ENCODE data around the gene MCTP2.

The MCTP2 gene

DNA sequence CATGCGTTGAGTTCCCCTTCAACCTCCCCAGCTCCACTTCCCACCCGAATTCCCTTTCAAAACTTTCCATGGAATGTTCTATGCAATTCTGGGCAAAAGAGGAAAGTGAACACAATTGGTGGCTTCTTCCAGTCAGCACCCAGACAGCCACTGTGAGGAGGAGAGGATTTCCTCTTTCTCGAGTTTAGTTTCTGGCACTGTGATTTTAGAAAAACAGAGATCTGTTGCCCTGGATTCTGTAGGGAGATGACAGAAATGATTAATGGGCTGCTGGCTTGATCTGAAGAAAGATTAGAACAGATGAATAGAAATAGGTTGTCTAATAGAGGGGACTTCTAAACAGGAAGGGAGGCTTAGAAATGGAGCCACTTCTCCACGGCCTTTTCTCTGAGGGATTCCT lies 172.0 kb downstream of the MCTP2 start:
- no peak for DNase-seq

GRCh38 chr15:94404733-94405283 lies 173.4 kb downstream of the MCTP2 start:
- no peak for DNase-seq

DNA sequence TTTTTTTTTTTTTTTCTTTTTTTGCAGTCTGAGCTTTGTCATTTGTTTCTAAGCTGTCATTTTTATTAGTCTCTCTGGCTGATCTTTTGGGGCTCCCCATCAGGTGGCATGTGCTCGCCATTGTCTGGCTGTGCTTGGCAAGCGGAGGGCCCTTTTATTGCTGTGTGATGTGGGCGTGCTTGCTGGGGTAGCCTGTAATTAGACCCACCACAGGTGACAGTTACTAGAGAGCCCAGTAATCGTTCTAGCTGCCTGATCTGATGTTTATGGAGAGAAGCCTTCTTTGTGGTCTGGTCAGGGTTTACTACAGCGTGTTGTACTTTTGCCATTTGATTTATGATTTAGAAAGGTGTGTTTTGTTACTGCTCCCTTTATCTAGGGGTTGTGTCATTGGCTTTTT lies 179.9 kb downstream of the MCTP2 start:
- no peak for DNase-seq

- no peak for DNase-seq
Measured at GRCh38 chr15:94411846-94412245, 180.5 kb downstream of the MCTP2 start.

GRCh38 chr15:94412979-94413746 lies 181.8 kb downstream of the MCTP2 start:
- no peak for DNase-seq

GRCh38 chr15:94414916-94415315 lies 183.6 kb downstream of the MCTP2 start:
- no peak for DNase-seq

DNA sequence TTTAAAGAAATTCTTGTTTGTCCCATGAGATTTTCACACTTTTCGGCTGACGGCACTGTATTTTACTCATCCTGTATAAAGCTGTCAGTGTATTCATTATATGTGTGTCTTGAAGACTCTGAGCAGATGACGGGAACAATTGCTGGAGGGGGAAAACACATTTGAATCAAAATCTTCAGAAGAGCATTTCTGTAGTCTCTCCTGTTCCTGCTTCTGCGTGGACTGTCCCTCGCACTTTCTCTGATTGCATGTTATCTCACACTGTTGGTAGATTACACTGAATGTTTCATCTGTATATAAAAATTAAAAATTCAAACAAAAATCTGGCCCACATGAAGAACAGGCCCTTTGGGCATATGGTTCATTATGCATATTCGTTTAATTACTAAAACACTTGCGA lies 184.9 kb downstream of the MCTP2 start:
- DNase-seq: no peak

GRCh38 chr15:94416820-94417219 lies 185.5 kb downstream of the MCTP2 start:
- DNase-seq: no peak

- DNase-seq: no peak
Measured at GRCh38 chr15:94417501-94418293, 186.3 kb downstream of the MCTP2 start.

DNA sequence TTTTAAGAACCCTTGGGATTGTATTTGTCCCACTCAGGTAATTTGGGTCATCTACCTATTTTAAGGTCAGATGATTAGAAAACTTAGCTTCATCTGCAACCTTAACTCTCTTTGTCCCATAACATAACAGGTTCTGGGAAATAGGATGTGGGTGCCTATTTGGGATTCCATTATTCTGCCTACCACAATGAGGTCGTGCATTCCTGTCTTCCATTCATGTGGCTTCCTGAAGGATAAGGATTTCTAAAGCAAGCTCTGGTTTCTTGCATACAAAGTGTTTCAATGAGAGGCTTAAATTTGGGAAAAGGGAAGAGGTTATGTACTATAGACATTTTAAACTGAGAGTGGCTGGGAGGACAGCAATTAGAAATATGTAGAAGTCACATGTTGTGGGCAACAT lies 190.3 kb downstream of the MCTP2 start:
- DNase-seq: no peak

GRCh38 chr15:94432279-94432678 lies 200.9 kb downstream of the MCTP2 start:
- DNase-seq: no peak

- no peak for DNase-seq
Measured at GRCh38 chr15:94439158-94439557, 207.8 kb downstream of the MCTP2 start.

GRCh38 chr15:94441760-94442159 lies 210.4 kb downstream of the MCTP2 start:
- no peak for DNase-seq

- no peak for DNase-seq
Measured at GRCh38 chr15:94442480-94442879, 211.1 kb downstream of the MCTP2 start.

DNA sequence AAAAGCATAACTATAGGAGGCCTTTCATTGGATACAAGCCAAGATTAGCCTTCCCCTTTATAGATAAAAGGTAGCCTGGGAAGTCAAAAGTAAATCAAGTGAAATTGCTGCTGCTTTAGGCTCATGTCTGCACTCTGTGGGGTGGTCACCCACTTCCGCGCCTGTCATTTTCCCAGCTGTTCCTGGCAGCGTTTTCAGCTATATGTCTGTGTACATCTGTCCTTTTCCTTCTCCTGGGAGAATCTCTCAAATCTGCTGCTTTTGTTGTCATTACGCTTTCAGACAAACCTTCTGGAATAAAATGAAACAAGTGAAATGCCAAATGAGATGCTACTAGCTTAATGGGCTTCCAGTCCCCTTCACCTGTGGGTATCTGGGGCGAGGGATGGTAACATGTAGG lies 211.8 kb downstream of the MCTP2 start:
- no peak for DNase-seq

DNA sequence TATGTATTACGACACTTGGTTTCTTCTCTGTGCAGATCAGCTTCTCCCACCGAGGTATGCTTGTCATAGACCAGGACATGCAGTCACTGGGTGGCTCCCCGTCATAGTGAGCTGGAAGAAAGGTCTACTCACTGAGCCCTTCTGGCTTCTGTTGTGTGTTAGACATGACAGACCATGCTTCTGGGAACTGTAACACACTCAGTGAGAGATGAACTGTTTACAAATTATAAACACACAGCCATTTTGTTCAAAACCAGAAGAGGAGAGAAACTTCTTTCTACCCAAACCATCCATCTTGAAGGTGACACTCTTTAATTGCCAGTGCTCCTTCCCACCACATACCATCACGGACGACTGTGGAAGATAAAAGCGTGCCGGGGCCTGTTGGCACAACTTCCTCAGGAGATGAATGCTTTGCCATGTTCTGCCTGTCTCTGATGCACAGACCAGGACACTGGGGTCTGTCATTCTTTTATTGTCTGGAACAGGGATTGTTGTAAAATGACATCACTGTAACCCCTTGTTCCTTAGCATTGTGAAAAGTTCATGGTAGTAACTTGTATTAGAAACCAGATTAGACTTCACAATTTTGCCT lies 214.3 kb downstream of the MCTP2 start:
- no peak for DNase-seq

DNA sequence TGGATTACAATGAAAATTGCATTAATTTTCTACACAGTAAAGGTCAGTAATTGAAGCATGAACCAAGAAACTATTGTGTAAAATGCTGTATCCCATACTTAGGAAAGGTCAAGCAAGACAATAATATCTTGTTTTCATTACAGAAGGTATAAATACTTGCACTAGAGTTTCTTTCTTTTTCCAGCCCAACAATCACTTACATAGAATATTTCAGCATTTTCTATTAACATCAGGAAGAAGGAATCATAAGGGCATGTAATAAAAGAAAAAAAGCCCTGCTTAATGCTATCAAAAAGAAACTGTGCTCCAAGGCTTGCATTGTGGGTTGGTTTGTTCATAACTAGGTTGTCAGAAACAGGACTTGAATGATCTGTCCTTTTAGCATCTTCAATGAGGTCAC lies 215.1 kb downstream of the MCTP2 start:
- DNase-seq: no peak

DNA sequence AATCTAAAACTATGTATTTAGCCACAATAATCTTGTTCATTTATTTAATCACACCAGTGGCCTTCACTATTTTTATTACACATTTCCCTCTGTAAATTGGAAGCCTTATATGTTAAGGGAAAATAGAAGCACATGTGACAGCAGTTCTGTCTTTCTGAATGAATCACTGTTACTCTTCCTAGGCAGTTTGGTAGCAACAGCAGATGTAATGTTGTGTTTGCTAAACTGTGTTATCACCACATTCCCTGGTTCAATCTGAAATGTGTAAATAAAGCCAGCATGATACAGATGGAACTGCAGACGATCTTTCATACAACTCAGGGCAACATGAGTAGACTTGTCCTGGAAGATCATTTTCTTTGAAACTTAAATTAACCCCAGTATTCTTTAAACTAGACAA lies 220.1 kb downstream of the MCTP2 start:
- DNase-seq: no peak

DNA sequence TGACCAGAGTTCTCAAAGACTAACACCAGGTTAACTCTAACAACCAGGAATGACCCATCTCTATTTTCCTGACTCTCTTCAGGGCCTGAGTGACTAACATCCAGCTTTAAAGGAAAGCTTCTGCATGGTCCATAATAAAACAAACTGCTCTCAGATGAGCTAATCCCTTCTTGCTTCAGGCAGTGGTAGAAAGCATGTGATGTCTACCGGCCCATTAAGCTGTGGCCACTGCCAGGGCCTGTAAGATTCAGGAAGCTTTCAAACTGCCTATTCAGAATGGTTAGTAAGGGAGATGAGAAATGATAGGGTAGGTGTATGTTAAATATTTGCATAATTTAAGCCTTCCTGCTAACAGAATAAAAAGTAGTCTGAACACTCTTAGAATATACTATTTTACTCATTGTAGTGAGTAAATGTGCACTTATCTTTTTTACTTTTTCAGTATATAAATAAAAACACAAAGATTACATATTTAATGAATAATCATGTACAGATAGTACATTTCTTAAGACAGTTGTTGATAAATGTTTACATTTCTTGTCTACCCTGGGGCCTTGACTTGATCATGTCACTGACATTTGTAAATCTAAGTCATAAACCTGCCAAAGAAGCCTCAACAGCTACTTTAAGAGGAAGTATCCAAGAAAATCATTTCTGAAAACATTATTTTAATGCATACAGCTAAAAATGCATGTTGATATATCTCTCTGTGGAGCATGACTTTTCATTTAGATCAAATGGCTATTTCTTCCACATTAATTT lies 222.0 kb downstream of the MCTP2 start:
- DNase-seq: no peak

DNA sequence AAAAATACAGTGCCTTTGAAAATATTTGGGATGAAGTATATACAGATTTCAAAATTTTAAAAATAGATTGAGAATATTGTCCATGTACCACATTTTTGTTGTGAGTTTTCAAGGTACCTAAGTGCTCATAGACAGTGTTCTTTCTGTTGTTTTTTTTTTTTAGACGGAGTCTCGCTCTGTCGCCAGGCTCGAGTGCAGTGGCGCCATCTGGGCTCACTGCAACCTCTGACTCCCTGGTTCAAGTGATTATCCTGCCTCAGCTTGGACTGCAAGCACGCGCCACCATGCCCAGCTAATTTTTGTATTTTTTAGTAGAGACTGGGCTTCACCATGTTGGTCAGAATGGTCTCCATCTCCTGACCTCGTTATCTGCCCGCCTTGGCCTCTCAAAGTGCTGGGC lies 223.9 kb downstream of the MCTP2 start:
- DNase-seq: no peak

- DNase-seq: no peak
Measured at GRCh38 chr15:94456226-94456625, 224.9 kb downstream of the MCTP2 start.

- no peak for DNase-seq
Measured at GRCh38 chr15:94457661-94458060, 226.3 kb downstream of the MCTP2 start.

DNA sequence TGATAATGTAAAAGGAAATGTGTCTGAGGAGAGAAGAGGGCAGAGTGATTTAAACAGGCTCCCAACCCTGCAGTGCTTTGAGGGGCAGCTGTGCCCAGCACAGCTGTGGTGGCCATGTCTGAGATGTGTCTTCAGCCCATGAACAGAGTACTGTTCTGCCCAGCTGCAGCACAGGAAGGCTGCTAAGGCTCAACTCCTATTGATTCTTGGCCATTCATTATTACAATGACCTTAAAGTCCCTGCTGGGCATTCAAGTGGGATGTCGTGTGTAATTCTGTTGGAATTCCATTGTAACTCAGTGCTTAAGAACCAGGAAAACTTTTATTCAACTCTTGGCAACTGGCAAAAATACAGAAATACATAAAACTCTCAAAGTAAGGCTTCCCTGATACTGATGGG lies 229.3 kb downstream of the MCTP2 start:
- DNase-seq: no peak
